T1000 (cell line): ENCODE data around the gene EIF3M.

Experiments
- DNase-seq: peaks from one replicate; lab custom pipeline; 2025; ENCODE audit warnings: mixed read lengths; lab: John Stamatoyannopoulos, UW

EIF3M gene

DNA sequence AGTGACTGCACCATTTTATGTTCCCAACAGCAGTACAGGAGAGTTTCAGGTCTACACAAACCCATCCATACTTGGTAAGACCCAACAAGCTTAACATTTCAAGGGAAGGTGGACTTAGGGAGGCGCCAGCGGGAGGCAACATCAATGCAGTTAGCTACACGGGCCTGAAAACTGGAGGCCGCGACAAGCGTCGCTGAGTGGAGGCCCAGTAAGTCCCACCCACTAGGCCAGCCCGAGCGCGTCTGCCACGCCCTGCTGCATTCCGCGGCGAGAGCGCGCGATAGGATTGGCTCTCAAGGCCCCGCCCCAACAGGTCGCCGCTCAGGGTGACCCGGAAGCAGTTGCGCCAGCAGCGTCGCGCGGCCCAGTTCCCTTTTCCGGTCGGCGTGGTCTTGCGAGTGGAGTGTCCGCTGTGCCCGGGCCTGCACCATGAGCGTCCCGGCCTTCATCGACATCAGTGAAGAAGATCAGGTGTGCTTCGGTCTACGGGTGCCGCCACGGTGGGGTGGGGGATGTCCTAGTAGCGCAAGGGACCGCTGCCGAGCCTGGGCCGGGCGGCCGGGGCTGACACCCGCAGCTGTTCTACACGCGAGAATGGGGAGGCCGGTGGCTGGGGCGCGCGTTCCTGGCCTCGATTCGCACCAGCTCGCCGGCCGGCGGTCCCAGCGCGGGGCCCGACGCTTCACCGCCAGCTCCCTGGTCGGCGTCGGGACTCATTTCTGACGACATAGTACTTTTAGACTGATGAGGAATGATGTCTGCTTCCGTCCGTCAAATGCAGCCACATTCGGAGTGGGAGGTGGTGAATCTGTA lies at the start of gene EIF3M:
Gene EIF3M (plus strand): TSS at position 373 of the 813 bp plus-strand sequence. CDS start 57 bp downstream, at position 430.
- DNase-seq, result peak; percentile 92

GRCh38 chr11:32538804-32539203 lies 44.8 kb upstream of the EIF3M start:
- no peak for DNase-seq

- no peak for DNase-seq
Observed at GRCh38 chr11:32549611-32550187, 33.9 kb upstream of the EIF3M start.

- no peak for DNase-seq
Observed at GRCh38 chr11:32550207-32550606, 33.4 kb upstream of the EIF3M start.

DNA sequence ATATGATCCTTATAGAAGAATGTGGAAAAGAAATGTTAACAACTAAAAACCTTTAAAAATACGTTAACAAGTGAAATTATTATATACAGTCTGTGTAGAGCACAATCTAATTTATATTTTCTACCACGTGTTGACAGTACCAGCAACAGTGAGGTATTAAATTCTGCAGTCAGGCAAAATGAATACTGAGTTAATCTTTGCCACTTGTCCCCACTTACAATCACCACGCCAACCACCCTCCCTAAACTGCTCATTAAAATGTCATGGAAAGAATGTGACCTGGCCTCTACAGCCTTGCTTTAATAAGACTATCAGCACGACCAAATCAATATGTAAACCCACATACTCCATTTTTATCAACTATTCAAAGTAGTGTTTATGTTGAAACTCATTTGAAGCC lies 28.5 kb upstream of the EIF3M start:
- no peak for DNase-seq

DNA sequence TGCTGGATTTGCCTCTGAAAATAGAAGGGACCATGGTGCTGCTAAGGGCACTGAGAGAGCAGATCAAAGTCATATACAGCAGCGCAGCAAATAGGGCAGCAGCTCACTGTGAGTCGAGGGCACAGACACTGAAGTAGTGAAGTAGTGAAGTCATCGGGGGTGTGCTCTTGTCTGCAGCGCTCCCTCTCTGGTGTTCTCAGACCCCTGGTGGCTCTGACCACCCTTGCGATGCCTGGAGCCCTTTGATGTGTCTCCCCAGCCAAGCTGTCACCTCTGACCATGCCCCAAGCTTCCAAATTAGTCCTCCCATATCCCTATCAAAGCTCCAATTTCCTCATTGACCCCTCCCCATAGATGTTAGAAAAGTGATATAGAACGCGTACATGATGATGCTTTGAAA lies 27.7 kb upstream of the EIF3M start:
- DNase-seq, result no peak

DNA sequence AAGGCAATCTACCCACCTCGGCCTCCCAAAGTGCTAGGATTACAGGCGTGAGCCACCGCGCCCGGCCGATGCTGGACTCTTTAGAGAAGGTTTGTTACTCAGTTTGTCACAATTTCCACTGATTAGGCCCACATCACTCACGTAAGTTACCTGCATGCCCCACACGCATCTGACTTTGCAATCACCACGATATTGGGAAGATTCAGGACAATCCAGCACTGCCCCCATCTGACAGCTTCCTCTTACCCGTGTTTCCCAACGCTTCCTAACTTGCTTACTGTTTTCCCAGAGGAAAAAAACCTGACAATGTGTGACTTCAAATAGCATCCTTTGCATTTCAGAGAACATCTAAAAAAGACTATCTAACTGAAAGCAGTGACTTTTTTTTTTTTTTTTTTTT lies 21.8 kb upstream of the EIF3M start:
- DNase-seq, result no peak

- no peak for DNase-seq
Observed at GRCh38 chr11:32562839-32563599, 20.6 kb upstream of the EIF3M start.

DNA sequence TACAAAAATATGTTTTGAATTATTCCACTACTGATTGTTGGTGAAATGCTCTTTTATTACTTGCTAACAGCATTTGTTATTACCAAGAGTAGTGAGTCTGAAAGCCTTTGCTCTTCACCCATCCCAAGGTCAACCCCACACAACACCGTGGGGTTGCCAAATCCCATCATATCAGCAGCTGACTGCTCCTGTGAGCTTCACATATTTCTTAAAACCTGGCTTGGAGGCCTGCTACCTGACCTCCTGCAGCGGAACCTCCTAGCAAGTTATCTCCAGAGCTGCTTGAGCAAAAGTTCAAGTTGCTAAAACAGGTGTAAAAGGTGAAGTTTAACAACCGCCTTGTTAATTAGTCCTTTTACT lies 20.1 kb upstream of the EIF3M start:
- DNase-seq, result no peak

DNA sequence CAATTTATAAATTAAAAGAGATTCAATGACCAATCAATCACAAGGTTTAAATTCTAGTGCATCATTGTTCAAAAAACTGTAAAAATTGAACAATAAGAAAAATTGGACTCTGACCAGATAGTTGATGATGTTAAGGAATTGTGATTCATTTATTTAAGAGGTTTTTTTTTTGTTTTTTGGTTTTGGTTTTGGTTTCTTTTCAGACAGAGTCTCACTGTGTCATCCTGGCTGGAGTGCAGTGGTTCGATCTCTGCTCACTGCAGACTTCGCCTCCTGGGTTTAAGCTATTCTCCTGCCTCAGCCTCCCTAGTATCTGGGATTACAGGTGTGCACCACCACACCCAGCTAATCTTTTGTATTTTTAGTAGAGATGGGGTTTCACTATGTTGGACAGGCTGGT lies 17.1 kb upstream of the EIF3M start:
- DNase-seq, result no peak

- DNase-seq, result no peak
Observed at GRCh38 chr11:32567154-32567553, 16.5 kb upstream of the EIF3M start.

DNA sequence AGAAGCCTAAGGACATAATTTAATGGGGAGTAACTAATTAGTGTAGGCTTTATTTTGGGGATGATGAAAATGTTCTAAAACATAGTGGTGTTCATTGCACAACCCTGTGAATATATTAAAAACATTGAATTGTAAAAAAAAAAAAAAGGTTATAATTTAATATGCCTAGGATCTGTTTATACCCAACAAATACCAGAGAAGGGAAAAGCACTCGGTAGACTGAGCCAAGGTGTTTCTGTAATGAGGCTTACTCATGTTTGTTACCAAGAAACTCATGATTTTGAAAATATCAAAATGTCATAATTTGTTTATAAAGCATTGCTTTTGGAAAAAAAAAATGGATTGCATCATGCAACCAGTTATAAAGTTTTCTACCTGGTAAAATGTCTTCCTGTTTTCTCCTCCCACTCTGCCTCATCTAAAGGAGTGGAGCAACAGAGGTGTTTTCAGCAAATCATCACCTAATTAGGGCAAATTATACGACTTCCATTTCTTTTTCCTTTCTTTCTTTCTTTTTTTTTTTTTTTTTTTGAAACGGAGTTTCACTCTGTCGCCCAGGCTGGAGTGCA lies 14.2 kb upstream of the EIF3M start:
- no peak for DNase-seq

DNA sequence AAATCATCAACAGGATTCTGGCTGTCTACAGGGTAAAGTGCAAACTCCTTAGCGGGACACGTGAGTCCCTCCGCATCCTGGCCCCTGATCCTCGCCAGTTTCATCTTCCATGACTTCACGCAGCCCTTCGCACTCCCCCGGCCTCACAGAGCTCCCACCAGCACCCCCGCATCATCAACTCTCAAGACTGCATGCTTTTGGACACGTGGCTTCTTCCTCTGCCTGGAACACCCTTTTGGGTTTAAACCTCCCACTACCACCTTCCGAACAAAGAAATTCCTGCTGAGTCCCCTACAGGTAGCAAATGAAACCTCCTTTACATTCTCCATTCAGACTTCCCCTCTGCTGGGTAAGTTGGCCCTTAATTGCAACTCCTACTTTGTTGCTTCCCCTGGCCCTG lies 12.6 kb upstream of the EIF3M start:
- DNase-seq, result no peak

- DNase-seq, result no peak
Observed at GRCh38 chr11:32573228-32573627, 10.4 kb upstream of the EIF3M start.

- DNase-seq, result no peak
Observed at GRCh38 chr11:32574421-32574820, 9.2 kb upstream of the EIF3M start.

GRCh38 chr11:32575070-32575469 lies 8.6 kb upstream of the EIF3M start:
- DNase-seq, result no peak

DNA sequence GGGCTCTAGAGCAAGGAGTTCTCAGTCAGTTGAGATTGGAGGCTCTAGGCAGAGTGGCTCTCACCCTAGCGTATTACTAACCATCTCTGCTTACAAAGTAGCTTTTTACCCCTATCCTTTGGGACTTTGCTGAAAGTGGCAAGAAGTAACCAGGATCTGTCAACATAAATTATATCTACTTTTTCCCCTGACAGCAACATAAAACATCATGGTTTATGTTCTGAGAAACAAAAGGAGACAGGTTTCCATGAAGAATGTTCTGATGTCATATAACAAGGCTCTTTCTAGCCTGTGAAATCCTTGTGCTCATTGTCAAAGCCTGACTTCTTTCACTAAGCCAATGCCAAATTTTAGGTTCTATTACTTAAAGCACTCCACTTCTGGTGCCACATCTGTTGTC lies 7.2 kb upstream of the EIF3M start:
- no peak for DNase-seq

DNA sequence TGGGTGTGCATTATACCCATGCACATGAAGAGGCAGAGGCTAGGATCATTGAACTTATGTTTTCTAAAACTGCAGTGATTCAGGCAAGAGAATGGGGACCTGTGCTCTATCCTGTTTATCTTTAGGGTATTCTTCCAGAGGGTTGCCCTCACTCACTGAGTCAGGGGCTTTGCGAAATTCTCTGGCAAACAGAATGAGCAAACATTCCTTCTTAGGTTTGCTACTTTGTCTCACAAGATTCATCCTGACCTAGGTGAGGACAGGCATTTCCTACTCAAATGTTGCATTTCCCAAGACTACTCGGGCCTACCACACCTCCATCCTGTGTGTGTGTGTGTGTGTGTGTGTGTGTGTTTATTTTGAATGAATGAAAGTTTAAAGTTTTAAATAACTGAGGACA lies 2.7 kb upstream of the EIF3M start:
- no peak for DNase-seq

DNA sequence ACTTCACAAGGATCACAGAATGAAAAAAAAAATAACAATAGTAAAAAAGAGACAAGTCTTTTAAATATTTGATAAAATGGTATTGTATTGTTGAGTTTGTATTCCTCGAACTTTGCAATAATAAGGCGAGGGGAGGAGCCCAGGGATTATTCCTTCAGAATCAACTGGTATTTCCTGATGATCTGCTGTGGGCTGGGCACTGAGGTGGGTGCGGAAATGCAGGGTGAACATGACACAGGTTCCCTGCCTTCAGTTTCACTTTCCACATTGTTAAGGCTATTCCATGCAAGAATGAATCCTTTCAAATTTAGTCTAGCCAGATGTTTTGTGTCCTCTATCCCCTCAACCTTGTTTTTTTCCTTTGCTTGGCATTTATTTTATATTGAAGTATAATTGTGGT lies 2.1 kb upstream of the EIF3M start:
- DNase-seq, result no peak

DNA sequence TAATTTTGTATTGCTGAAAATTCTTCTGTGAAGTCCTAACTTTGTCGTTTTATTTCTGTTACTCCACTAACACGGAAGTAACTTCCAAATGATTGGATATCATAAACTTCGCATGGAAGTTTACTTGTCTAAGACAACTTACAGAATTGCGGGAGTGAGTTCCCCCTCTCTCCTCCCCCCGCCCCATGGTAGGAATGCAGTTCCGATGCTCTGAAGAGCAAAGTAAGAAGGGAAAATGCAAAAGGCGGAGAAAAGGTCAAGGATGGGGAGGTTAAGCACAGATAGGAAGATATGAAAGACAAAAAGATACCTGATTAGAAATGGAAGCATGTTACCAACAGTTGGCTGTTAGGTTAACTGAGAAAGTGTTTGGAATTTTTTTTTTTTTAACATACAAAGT lies 1.3 kb downstream of the EIF3M start:
- DNase-seq, result no peak

GRCh38 chr11:32586576-32587190 lies 3.1 kb downstream of the EIF3M start:
- no peak for DNase-seq

GRCh38 chr11:32594272-32594671 lies 10.6 kb downstream of the EIF3M start:
- DNase-seq, result no peak
